ENCODE measurements around the gene NXPH3.

Gene NXPH3

DNA sequence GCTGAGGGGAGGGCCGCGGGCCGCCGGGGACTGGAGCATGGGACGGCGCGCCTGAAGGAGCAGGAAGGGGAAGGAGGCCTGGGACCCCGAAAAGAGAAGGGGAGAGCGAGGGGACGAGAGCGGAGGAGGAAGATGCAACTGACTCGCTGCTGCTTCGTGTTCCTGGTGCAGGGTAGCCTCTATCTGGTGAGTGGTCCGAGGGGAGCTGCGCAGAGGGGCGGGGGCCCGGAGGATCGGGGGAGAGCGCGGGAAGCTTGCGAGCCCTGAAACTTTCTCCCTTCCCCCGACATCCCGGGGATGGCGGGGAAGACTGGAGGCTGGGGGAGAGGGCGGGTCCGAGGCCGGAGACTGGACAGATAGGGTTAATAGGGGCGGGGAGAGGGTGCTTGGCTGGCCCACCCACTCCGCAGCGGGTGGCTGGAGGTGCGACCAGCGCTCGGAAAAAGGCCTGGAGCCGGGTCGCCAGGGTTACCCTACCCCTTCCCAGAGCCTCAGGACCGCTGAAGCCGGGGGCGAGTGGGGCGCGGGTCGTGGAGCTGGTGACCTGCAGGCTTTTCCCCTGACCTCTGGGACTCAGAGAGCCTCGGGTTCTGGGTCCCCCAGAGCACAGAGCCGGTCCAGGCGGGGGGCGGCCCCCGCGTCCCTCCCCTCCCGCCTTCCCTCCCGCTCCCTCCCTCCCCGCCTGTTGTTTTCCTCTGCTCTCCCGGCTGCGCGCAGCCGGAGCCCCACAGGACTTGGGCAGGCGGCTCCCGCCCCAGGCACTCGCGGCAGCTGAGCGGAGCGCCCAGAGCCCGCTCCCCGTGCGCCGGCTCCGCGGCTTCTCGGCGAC, 631 bp downstream of the NXPH3 start:
- no peak for DNase-seq (ENCODE audit: low spot score)

- DNase-seq (ENCODE audit: low spot score), result no peak
These were observed 1.4 kb downstream of the NXPH3 start for GRCh38 chr17:49576917-49577649.

DNA sequence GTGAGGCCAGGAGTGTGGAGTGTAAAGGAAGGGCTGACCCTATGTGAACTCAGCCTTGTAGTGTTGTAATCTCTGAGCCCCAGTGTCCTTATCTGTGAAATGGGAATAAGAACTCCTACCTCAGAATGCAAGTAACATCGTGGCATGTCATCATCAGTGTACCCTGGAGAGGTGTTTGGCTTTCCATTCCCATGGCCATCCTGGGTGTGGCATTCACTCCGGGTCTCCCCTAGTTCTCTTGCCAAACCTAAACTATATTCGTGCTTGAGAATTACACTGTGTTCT, 1.9 kb downstream of the NXPH3 start:
- no peak for DNase-seq (ENCODE audit: low spot score)

DNA sequence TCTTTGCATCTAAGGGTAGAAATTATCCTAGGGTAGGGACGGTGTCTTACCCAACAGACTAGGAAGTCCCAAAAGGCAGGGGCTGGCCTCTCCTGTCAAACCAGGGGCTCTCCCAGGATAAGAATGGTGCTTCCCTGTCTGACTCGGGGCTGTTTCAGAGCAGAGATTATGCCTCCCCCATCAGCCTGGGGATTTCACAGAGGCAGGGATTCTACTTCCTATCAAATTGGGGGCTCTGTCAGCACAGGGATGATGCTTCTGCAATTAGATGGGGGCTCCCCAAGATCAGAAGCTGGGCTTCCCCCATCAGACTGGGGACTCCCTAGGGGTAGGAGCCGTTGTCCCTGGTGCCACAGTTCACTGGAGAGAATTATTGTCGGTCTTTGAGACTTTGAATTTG, 2.3 kb downstream of the NXPH3 start:
- DNase-seq (ENCODE audit: low spot score), result no peak

DNA sequence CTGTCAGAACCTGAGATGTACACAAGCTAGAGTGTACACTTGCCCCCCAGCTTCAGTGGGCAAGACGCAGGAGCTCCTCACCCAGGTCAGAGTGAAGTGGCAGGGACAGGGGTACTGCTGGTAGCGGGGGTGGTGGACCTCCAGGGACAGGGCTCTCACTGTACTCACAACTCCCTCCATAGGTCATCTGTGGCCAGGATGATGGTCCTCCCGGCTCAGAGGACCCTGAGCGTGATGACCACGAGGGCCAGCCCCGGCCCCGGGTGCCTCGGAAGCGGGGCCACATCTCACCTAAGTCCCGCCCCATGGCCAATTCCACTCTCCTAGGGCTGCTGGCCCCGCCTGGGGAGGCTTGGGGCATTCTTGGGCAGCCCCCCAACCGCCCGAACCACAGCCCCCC, 2.7 kb downstream of the NXPH3 start:
- no peak for DNase-seq (ENCODE audit: low spot score)

GRCh38 chr17:49578952-49579500, 3.4 kb downstream of the NXPH3 start:
- DNase-seq (ENCODE audit: low spot score), result no peak

- DNase-seq (ENCODE audit: low spot score), result no peak
These were observed 3.9 kb downstream of the NXPH3 start for GRCh38 chr17:49579522-49579921.

DNA sequence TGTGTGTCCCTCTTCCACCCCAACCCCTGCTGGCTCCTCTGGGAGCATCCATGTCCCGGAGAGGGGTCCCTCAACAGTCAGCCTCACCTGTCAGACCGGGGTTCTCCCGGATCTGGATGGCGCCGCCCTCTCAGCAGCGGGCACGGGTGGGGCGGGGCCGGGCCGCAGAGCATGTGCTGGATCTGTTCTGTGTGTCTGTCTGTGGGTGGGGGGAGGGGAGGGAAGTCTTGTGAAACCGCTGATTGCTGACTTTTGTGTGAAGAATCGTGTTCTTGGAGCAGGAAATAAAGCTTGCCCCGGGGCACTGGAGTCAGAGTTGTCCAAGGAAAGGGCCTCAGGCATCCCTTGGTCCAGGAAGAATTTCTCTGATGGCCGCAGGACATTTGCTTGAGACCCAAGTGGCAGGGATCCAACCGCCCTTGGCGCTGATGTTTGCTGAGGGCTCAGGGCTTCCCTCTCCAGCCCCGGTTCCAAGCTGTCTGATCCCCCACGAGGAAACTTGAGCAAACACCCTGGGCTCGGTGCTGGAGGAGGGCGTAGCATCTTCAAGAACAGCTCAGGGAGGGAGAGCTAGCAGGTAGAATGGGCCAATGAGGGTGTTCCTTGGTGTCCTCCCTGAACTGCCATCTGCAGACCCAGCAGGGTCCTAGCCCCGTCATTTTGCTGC, 4.5 kb downstream of the NXPH3 start:
- DNase-seq (ENCODE audit: low spot score), result no peak

DNA sequence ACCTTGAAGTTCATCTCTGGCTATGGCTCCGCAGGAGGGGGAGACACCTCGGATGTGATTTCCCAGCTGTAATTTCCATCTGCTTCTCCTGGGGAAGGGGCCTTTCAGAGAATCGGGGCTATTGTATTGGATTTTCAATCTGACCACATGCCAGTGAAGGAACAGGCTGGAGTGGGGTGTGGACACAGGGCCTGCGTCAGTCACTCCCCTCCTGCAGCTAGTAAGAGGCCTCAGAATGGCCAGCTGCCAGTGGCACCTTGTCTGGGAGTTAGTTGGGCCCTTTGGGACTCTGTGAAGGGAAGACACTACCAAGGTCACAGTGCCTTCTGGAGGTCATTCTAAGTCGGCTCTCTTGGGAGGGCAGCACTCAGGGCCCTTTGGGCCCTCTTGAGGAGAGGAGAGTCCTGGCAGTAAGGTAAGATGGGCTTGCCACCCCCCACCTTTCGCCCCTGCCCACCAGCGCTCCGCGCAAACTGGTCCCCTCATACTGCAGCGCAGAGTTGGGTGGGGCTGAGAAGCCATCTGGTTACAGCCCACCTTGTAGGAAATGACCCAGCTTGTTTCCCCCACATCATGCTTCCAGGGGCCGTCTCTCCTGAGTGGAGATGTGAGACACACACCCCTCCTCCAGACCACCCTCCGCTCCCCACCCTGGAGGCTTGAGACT, 5.4 kb downstream of the NXPH3 start:
- DNase-seq (ENCODE audit: low spot score), result no peak

DNA sequence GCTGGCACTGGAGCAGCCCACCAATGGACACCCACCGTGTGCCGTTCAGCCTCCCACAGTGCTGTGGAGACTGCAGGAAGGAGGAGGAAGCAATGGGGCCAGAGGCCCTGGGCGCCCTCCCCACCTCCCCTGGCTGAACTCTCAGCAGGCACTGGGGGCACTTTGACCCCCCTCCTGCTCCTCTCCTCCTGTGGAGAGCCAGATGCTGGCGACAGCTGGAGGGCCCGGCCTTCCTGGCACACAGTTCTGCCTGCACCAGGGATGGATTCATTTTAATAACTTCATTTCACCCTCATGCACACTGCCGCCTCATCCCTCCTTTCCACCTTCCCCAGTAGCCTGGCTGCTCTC, 6.0 kb downstream of the NXPH3 start:
- DNase-seq (ENCODE audit: low spot score), result no peak

DNA sequence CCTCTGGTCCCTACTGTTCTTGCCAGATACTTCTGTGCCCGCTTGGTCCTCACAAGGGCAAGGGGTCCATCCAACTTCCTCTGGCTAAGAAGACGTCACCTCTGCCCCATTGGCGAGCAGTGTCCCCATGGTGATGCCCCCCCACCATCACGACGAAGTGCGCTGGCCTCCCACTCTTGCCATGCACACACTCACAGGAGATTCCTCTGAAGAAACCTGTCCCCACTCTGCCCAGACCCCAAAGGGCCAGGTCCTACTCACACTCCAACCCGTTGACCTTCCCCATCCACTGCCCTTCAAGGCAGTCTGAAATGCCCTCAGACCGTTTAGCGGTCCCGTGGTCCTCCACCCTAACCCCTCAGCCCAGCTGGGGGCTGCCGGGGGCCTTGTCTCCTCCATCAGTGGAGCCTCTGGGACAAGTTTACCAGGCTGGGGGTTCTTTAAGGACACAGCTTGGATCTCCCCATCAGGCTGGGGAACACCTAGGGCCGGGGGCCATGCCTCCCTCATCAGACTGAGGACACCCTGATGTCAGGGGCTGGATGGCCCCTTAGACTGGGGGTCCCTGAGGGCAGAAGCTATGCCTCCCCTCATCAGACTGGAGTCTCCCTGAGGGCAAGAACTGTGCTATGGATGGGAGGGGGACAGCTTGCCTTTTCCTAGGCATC, 6.5 kb downstream of the NXPH3 start:
- no peak for DNase-seq (ENCODE audit: low spot score)

DNA sequence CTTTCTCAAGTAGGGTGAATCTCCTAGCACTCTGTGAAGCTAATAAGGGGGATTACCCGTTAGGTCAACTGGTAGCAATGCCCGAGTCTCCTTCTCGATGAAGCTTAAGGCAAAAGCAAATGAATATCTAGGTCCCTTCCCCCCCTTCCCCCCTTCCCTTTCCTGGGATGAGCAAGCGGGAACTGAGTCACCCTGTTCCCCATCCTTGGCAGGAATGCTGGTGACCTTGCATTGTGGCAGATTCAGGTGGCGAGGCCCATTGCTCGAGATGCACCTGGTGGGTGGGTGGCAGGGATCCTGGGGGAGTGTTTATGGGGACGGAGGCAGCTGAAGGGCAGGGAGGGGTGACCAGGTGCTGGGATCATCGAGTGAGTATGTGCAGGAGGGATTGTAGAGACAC, 7.1 kb downstream of the NXPH3 start:
- DNase-seq (ENCODE audit: low spot score), result no peak

DNA sequence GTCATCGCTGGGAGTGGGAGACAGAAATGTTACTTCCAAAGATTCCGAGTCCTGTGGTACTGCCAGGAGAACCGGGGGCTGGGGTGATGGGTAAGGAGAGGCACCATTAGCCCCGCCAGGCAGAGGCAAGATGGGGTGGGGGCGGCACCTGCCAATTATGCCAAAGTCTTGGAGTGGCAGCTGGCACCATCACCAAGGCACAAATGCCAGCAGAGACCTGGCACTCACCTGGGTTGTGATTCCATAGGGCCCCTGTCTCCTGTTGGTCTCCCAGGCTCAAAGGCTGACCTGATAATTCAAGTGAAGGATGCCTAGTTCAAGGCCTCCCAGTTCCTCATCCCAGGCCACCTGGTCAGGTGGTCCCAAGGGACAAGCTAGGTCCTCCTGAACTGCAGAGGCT, 7.6 kb downstream of the NXPH3 start:
- no peak for DNase-seq (ENCODE audit: low spot score)

- no peak for DNase-seq (ENCODE audit: low spot score)
These were observed 8.2 kb downstream of the NXPH3 start for GRCh38 chr17:49583889-49584288.

DNA sequence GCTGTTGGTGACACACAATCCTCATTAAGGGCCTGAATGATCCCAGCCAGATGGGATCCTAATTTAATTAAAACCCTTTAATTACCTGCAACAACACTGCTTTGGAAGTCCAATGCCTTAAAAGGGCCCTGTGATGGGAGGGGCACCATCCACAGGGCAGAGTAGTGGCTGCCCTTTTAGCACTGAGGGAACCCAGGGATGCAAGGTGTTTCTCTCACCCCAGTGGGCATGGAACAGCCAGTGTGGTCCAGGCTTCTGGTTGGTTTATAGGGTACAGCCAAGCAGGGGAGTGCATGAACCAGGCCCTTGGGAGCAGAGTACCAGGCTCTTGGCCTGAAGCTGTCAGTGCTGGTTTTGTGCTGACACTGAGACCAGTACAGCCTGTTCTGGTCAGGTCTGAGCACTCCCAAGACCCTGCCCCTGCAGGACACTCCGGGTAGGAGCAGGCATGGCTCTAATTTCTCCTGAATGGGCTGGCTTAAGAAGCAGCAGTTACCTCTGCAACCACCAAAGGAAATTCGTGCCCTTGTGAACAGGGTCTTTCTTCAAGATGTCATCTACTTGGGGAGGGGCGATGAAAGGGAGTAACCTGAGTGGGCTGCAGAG, 9.9 kb downstream of the NXPH3 start:
- DNase-seq (ENCODE audit: low spot score), result no peak

GRCh38 chr17:49587366-49588073, 11.8 kb downstream of the NXPH3 start:
- DNase-seq (ENCODE audit: low spot score), result no peak

DNA sequence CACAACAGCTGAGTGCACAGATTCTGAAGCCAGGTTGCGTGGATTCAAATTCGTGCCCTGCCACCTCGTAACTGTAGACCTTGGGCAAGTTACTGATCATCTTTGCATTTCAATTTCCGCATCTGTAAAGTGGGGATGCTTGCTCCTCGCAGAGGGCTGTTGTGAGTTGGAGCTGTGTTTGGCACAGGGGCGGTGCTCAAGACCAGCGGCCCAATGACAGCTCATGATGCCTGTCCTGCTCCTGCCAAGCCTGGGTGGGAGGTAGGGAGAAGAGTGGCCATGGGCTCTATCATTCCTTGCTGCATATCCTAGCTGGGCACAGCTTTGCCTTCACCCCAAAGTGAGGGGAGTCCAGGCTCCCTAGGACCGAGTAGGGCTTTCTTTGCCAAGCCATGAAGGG, 12.6 kb downstream of the NXPH3 start:
- DNase-seq (ENCODE audit: low spot score), result no peak

- no peak for DNase-seq (ENCODE audit: low spot score)
These were observed 13.3 kb downstream of the NXPH3 start for GRCh38 chr17:49588726-49589576.

- DNase-seq (ENCODE audit: low spot score), result no peak
These were observed 13.9 kb downstream of the NXPH3 start for GRCh38 chr17:49589577-49589927.

DNA sequence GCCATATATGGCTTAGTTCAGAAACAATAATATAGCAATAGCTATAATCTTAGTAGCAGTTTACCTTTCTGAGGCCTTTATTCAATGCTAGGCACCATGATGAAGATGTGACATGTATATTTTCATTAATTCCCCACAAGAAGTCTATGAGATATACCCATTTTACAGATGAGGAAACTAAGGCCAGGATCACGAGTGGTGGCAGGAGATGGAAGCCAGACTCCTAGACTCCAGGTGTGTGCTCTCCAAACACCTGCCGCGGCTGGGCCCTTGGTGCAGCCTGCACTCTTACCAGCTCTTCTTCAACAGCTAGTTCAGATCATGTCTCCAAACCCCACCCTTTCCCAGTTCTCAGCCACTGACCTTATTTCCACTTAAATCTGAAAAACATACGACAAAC, 15.2 kb downstream of the NXPH3 start:
- DNase-seq (ENCODE audit: low spot score), result no peak

Data from LoVo (cell line).